ENCODE results near the gene RINT1. TPM values are rescaled to one million over a fixed set of nuclear protein-coding genes. Genes with fewer than 3 reads are reported as not detected.
"Not testable (repeated sequence)": the region's sequence is repeated elsewhere in the genome, so short reads cannot be mapped to it uniquely, and the experiment has no call there.

RINT1 gene
- total RNA-seq, result 25.7 and 28.7 TPM in 2 replicates

- Mint-ChIP-seq H3K9me3 (no peaks in the 10 kb centered on the region), H3K27me3 (ENCODE audit: low read depth) (no peaks in the 10 kb centered on the region), H3K27ac (peak within 1 kb of the TSS; percentile 92), H3K4me1 (ENCODE audit: low read depth) (peaks cover 18% of the 10 kb centered on the region), H3K36me3 (ENCODE audit: low read depth) (peaks cover 17% of the 10 kb centered on the region), H3K4me3 (ENCODE audit: low read depth) (peak within 1 kb of the TSS; percentile 91)
- intact Hi-C loops (cut with micrococcal nuclease), result loop anchor here (1.0 to 2.0 kb wide), 2 partner anchors 10 to 587 kb away; partner anchors contain the start of gene PUS7
- DNase-seq (ENCODE audit: low spot score), result peak; percentile 86
Observed at GRCh38 chr7:105531792-105532671, at the start of gene RINT1. TSS of gene RINT1 (plus strand) at chr7:105532201. CDS start at chr7:105532316, 115 bp downstream.

- no peak for DNase-seq (ENCODE audit: low spot score)
- no peak overlapping the region for H3K4me3 Mint-ChIP-seq (ENCODE audit: low read depth)
- peak overlapping the region; percentile 33 for H3K27ac Mint-ChIP-seq
- H3K27me3 Mint-ChIP-seq (ENCODE audit: low read depth), result no peaks in the 10 kb centered on the region
- no peaks in the 10 kb centered on the region for H3K9me3 Mint-ChIP-seq
- intact Hi-C loops (cut with micrococcal nuclease), result no loop called here
- H3K36me3 Mint-ChIP-seq (ENCODE audit: low read depth), result peaks cover 39% of the 10 kb centered on the region
- peaks cover 5% of the 10 kb centered on the region for H3K4me1 Mint-ChIP-seq (ENCODE audit: low read depth)
Observed at GRCh38 chr7:105487579-105488571, 44.1 kb upstream of the RINT1 start.

DNA sequence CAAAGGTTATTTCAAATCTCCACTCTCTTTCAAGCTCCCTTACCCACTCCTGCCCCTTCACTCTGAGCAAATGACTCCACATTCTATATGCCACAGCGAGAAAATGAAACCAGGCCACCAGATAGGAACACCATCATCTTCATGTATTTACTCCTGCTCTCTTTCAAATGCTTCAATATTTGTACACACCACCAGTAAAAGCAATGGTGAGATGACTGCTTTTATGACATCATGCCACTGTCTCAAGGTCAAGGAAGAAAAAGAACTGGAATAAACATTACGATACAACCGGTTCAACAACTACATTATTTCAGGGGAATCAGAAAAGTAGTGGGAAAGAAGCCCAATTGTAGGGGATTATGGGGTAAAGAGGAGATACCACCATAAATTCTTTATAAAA is 42.6 kb upstream of the RINT1 start:
- no peak overlapping the region for H3K27ac Mint-ChIP-seq
- H3K4me3 Mint-ChIP-seq (ENCODE audit: low read depth), result no peak overlapping the region
- peaks cover 5% of the 10 kb centered on the region for H3K4me1 Mint-ChIP-seq (ENCODE audit: low read depth)
- no peaks in the 10 kb centered on the region for H3K27me3 Mint-ChIP-seq (ENCODE audit: low read depth)
- H3K36me3 Mint-ChIP-seq (ENCODE audit: low read depth), result peaks cover 35% of the 10 kb centered on the region
- DNase-seq (ENCODE audit: low spot score), result no peak
- no peaks in the 10 kb centered on the region for H3K9me3 Mint-ChIP-seq
- intact Hi-C loops (cut with micrococcal nuclease), result no loop called here

DNA sequence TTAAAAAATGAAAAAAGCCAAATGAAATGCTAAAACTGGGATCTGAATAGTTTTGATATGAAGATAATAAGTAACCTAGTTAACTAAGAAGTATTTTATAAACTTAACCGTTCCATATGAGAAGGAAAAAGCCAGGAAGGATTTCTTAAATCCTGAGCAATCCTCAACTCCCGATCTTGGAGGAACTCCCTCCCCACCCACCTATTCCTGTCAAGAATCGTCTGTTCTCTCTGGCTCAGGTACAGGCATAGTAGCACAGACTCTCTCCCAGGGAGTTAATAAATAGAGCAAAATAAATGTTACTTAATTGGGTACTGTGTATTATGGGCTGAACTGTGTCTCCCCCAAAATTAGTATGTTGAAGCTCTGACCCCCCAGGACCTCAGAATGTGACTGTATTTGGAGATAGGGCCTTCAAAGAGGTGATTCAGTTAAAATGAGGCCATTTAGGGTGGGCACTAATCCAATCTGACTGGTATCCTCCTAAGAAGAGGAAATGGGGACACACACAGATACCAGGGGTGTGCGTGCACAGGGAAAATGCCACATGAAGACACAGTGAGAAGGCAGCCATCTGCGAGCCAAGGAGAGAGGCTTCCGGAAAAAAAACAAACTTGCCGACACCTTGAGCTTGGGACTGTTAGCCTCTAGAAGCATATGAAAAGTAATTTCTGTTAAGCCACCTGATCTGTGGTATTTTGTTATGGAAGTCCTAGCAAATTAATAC is 38.6 kb upstream of the RINT1 start:
- no peaks in the 10 kb centered on the region for H3K9me3 Mint-ChIP-seq
- no peaks in the 10 kb centered on the region for H3K27me3 Mint-ChIP-seq (ENCODE audit: low read depth)
- peaks cover 19% of the 10 kb centered on the region for H3K36me3 Mint-ChIP-seq (ENCODE audit: low read depth)
- no peak overlapping the region for H3K27ac Mint-ChIP-seq
- peaks cover 3% of the 10 kb centered on the region for H3K4me1 Mint-ChIP-seq (ENCODE audit: low read depth)
- intact Hi-C loops (cut with micrococcal nuclease), result no loop called here
- no peak for DNase-seq (ENCODE audit: low spot score)
- no peak overlapping the region for H3K4me3 Mint-ChIP-seq (ENCODE audit: low read depth)

DNA sequence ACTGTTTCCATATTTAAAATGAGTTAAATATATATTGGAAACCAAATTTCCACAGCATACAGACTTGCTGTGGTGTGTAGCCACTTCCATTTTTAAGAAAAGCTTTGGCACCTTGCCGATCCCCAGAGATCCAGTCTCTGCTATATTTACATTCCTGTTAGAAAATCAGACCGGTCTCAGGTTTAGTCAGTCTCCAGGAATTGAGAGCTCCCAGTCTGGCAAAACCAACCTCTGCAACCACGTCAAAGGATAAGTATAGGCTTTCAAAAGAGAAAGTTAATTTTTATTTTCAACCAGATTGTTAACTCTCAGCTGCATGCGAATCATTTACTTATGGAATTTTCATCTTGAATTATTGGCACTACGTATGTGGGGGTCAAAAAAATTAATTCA is 38.1 kb upstream of the RINT1 start:
- no peak overlapping the region for H3K4me3 Mint-ChIP-seq (ENCODE audit: low read depth)
- no peaks in the 10 kb centered on the region for H3K27me3 Mint-ChIP-seq (ENCODE audit: low read depth)
- no peak for DNase-seq (ENCODE audit: low spot score)
- no peak overlapping the region for H3K27ac Mint-ChIP-seq
- intact Hi-C loops (cut with micrococcal nuclease), result no loop called here
- H3K4me1 Mint-ChIP-seq (ENCODE audit: low read depth), result peaks cover 3% of the 10 kb centered on the region
- peaks cover 23% of the 10 kb centered on the region for H3K36me3 Mint-ChIP-seq (ENCODE audit: low read depth)
- H3K9me3 Mint-ChIP-seq, result no peaks in the 10 kb centered on the region

DNA sequence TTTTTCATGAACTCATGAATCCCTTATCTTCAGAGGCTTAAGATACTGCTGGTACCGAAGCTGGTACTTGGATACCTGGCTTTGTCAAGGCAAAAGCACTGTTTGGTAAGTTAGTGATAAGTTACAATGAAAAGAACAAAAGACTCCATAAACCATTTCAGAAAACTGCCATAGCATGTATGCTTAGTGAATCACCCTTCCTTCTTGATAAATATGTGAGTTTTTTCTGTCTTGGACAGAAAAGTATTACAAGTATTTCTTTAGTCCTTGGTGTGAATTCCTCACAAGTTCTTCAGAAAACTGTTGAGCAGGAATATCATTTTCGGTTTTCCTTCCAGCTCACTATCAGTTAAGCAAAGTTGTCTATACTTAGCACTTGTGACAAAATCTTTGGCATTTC is 35.5 kb upstream of the RINT1 start:
- H3K36me3 Mint-ChIP-seq (ENCODE audit: low read depth), result peaks cover 33% of the 10 kb centered on the region
- no peaks in the 10 kb centered on the region for H3K9me3 Mint-ChIP-seq
- no peak overlapping the region for H3K4me3 Mint-ChIP-seq (ENCODE audit: low read depth)
- intact Hi-C loops (cut with micrococcal nuclease), result no loop called here
- no peaks in the 10 kb centered on the region for H3K4me1 Mint-ChIP-seq (ENCODE audit: low read depth)
- no peak for DNase-seq (ENCODE audit: low spot score)
- H3K27ac Mint-ChIP-seq, result no peak overlapping the region
- H3K27me3 Mint-ChIP-seq (ENCODE audit: low read depth), result no peaks in the 10 kb centered on the region

- H3K4me3 Mint-ChIP-seq (ENCODE audit: low read depth), result no peak overlapping the region
- H3K27ac Mint-ChIP-seq, result no peak overlapping the region
- intact Hi-C loops (cut with micrococcal nuclease), result no loop called here
- H3K9me3 Mint-ChIP-seq, result no peaks in the 10 kb centered on the region
- H3K36me3 Mint-ChIP-seq (ENCODE audit: low read depth), result peaks cover 36% of the 10 kb centered on the region
- H3K4me1 Mint-ChIP-seq (ENCODE audit: low read depth), result no peaks in the 10 kb centered on the region
- H3K27me3 Mint-ChIP-seq (ENCODE audit: low read depth), result no peaks in the 10 kb centered on the region
- no peak for DNase-seq (ENCODE audit: low spot score)
Observed at GRCh38 chr7:105497016-105497415, 35.0 kb upstream of the RINT1 start.

GRCh38 chr7:105502173-105502572 is 29.8 kb upstream of the RINT1 start:
- H3K27me3 Mint-ChIP-seq (ENCODE audit: low read depth), result no peaks in the 10 kb centered on the region
- H3K4me3 Mint-ChIP-seq (ENCODE audit: low read depth), result no peak overlapping the region
- no peak for DNase-seq (ENCODE audit: low spot score)
- H3K9me3 Mint-ChIP-seq, result no peaks in the 10 kb centered on the region
- H3K36me3 Mint-ChIP-seq (ENCODE audit: low read depth), result peaks cover 68% of the 10 kb centered on the region
- H3K4me1 Mint-ChIP-seq (ENCODE audit: low read depth), result no peaks in the 10 kb centered on the region
- intact Hi-C loops (cut with micrococcal nuclease), result no loop called here
- H3K27ac Mint-ChIP-seq, result no peak overlapping the region

DNA sequence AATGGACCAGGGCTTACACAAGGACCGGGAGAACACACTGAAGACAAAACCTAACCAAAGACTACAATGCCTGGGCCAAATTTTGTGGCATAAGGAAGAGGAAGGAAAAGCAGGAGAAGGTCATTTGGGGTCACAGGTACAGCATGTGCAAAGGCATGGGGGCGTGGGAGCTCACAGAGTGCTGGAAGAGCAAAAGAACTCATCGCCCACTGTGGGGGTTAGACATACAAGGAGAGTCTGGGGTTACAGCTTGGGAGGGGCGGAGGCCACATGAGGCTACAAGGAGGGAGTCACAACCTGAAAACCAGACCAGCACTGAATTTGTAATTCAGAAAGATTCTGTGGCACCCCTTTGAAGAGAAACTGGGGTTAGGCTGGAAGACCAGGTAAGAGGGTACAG is 19.6 kb upstream of the RINT1 start:
- H3K9me3 Mint-ChIP-seq, result no peaks in the 10 kb centered on the region
- no peak for DNase-seq (ENCODE audit: low spot score)
- peaks cover 28% of the 10 kb centered on the region for H3K4me1 Mint-ChIP-seq (ENCODE audit: low read depth)
- no peaks in the 10 kb centered on the region for H3K27me3 Mint-ChIP-seq (ENCODE audit: low read depth)
- peak overlapping the region; percentile 65 for H3K27ac Mint-ChIP-seq
- intact Hi-C loops (cut with micrococcal nuclease), result loop anchor here (5.0 kb wide), 1 partner anchor 80 kb away; no protein-coding TSS in a partner anchor
- peaks cover 31% of the 10 kb centered on the region for H3K36me3 Mint-ChIP-seq (ENCODE audit: low read depth)
- peak overlapping the region; percentile 1 for H3K4me3 Mint-ChIP-seq (ENCODE audit: low read depth)

DNA sequence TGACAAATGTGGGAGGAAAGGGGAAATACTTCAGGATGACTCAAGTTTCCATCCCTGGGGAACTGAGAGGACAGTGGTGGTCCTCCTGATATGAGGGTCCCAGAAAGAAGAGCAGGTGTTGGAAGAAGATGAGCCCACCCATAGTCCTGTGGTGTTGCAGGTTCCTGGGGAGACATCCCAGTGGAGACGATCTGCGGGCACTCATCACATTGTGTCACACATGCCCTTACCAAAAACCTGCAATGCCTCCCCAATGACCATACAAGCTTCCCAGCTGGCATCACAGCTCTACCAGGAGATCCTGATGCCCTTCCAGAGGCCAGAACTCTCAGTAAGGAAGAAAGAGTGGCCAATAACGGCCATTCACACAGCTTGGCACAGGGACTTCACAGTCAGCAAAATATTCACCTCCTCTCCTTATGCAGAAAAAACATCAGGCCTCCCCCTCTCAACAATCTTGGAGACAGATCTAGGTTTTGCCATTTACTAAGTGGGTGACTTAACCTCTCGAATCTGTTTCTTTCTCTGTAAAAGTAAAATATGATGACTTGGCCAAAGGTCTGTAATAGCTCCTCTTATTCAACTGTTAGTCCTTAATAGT is 19.0 kb upstream of the RINT1 start:
- no peaks in the 10 kb centered on the region for H3K9me3 Mint-ChIP-seq
- DNase-seq (ENCODE audit: low spot score), result no peak
- no peaks in the 10 kb centered on the region for H3K27me3 Mint-ChIP-seq (ENCODE audit: low read depth)
- intact Hi-C loops (cut with micrococcal nuclease), result loop anchor here (5.0 kb wide), 1 partner anchor 81 kb away; no protein-coding TSS in a partner anchor
- peaks cover 31% of the 10 kb centered on the region for H3K4me1 Mint-ChIP-seq (ENCODE audit: low read depth)
- H3K36me3 Mint-ChIP-seq (ENCODE audit: low read depth), result peaks cover 30% of the 10 kb centered on the region
- H3K27ac Mint-ChIP-seq, result peak overlapping the region; percentile 65
- H3K4me3 Mint-ChIP-seq (ENCODE audit: low read depth), result no peak overlapping the region

DNA sequence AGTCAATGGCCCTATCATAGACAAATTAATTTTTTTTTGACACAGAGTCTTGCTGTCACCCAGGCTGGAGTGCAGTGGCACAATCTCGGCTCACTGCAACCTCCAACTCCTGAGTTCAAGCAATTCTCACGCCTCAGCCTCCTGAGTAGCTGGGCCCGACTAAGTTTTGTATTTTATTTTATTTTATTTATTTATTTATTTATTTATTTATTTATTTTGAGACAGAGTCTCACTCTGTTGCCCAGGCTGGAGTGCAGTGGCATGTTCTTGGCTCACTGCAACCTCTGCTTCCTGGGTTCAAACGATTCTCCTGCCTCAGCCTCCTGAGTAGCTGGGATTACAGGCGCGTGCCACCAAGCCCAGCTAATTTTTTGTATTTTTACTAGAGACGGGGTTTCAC is 16.4 kb upstream of the RINT1 start:
- H3K4me3 Mint-ChIP-seq (ENCODE audit: low read depth); intact Hi-C loops (cut with micrococcal nuclease); H3K27me3 Mint-ChIP-seq (ENCODE audit: low read depth); H3K27ac Mint-ChIP-seq; H3K9me3 Mint-ChIP-seq; DNase-seq (ENCODE audit: low spot score): not testable (repeated sequence)
- H3K4me1 Mint-ChIP-seq (ENCODE audit: low read depth), result peaks cover 37% of the 10 kb centered on the region
- peaks cover 39% of the 10 kb centered on the region for H3K36me3 Mint-ChIP-seq (ENCODE audit: low read depth)

DNA sequence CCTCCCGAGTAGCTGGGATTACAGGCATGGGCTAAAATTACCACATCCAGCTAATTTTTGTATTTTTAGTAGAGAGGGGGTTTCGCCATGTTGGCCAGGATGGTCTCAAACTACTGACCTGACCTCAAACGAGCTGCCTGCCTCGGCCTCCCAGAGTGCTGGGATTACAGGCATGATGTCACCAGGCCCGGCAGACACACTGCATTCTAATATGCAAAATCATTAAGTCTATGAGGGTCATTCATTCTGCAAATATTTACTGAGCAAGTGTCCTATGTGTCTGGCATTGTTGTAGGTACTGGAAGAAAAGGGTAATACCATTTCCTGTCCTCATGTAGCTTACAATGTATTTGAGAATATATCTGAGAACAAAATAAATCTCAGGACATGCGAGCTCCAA is 12.6 kb upstream of the RINT1 start:
- no peak overlapping the region for H3K27ac Mint-ChIP-seq
- H3K4me1 Mint-ChIP-seq (ENCODE audit: low read depth), result peaks cover 26% of the 10 kb centered on the region
- H3K27me3 Mint-ChIP-seq (ENCODE audit: low read depth), result no peaks in the 10 kb centered on the region
- peak overlapping the region; percentile 56 for H3K4me3 Mint-ChIP-seq (ENCODE audit: low read depth)
- no peaks in the 10 kb centered on the region for H3K9me3 Mint-ChIP-seq
- H3K36me3 Mint-ChIP-seq (ENCODE audit: low read depth), result peaks cover 25% of the 10 kb centered on the region
- no peak for DNase-seq (ENCODE audit: low spot score)
- intact Hi-C loops (cut with micrococcal nuclease), result no loop called here
